NCI-H510A (cell line): ENCODE results near the gene PNPLA2.

ENCODE experiments used
- DNase-seq: peaks from one replicate; lab custom pipeline; 2025; lab: John Stamatoyannopoulos, UW

The PNPLA2 gene

GRCh38 chr11:831118-831864 lies 12.6 kb downstream of the PNPLA2 start:
- no peak for DNase-seq

GRCh38 chr11:831961-832528 lies 13.3 kb downstream of the PNPLA2 start:
- no peak for DNase-seq

- DNase-seq, result peak; percentile 58
Measured at GRCh38 chr11:832529-833113, 13.9 kb downstream of the PNPLA2 start, which contains the start of gene CD151. CD151 (plus strand) TSS chr11:832952; CDS start chr11:836070, 3,118 bp downstream.

- DNase-seq, result no peak
Measured at GRCh38 chr11:833114-833791, 14.5 kb downstream of the PNPLA2 start.

- no peak for DNase-seq
Measured at GRCh38 chr11:833849-834311, 15.2 kb downstream of the PNPLA2 start.

GRCh38 chr11:834371-835316 lies 15.9 kb downstream of the PNPLA2 start:
- no peak for DNase-seq

GRCh38 chr11:836274-836673 lies 17.6 kb downstream of the PNPLA2 start:
- DNase-seq, result no peak

- no peak for DNase-seq
Measured at GRCh38 chr11:836700-837099, 18.0 kb downstream of the PNPLA2 start.

GRCh38 chr11:837189-837989 lies 18.7 kb downstream of the PNPLA2 start:
- no peak for DNase-seq

GRCh38 chr11:837990-838307 lies 19.2 kb downstream of the PNPLA2 start:
- DNase-seq, result no peak

- DNase-seq, result no peak
Measured at GRCh38 chr11:838441-839279, 19.9 kb downstream of the PNPLA2 start.

GRCh38 chr11:839280-839623 lies 20.5 kb downstream of the PNPLA2 start:
- DNase-seq, result no peak

GRCh38 chr11:839875-840617 lies 21.3 kb downstream of the PNPLA2 start:
- no peak for DNase-seq

GRCh38 chr11:841981-842369 lies 23.3 kb downstream of the PNPLA2 start:
- no peak for DNase-seq

GRCh38 chr11:842370-843002 lies 23.8 kb downstream of the PNPLA2 start, which contains the start of the genes POLR2L and TSPAN4:
POLR2L (minus strand) TSS chr11:842529; CDS start chr11:842508, 21 bp downstream.
TSPAN4 (plus strand) TSS chr11:842852; CDS start chr11:850305, 7,453 bp downstream.
- DNase-seq, result peak; percentile 73

- no peak for DNase-seq
Measured at GRCh38 chr11:843086-843734, 24.5 kb downstream of the PNPLA2 start.

GRCh38 chr11:843818-844692 lies 25.3 kb downstream of the PNPLA2 start:
- DNase-seq, result no peak
